HG03060 (cell line): ENCODE measurements around the gene ZNF234.
A peak's percentile ranks its signal among the peaks of the same experiment; 100 is the strongest.
"Not testable (repeated sequence)": the region's sequence is repeated elsewhere in the genome, so short reads cannot be mapped to it uniquely, and the experiment has no call there.

Experiments used
- ATAC-seq: cut with Tn5 transposase; IDR thresholded peaks from one replicate; pipeline ENCODE4 v1.9.1; 2021; ENCODE audit warnings: low read depth, moderate number of reproducible peaks; ENCODE audit not compliant: unreplicated experiment

The ZNF234 gene

DNA sequence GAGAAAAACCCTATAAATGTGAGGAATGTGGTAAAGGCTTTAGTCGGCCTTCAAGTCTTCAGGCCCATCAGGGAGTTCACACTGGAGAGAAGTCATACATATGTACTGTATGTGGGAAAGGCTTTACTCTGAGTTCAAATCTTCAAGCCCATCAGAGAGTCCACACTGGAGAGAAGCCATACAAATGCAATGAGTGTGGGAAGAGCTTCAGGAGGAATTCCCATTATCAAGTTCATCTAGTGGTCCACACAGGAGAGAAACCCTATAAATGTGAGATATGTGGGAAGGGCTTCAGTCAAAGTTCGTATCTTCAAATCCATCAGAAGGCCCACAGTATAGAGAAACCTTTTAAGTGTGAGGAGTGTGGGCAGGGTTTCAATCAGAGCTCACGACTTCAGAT is 35.2 kb downstream of the ZNF234 start:
- no peak for ATAC-seq

DNA sequence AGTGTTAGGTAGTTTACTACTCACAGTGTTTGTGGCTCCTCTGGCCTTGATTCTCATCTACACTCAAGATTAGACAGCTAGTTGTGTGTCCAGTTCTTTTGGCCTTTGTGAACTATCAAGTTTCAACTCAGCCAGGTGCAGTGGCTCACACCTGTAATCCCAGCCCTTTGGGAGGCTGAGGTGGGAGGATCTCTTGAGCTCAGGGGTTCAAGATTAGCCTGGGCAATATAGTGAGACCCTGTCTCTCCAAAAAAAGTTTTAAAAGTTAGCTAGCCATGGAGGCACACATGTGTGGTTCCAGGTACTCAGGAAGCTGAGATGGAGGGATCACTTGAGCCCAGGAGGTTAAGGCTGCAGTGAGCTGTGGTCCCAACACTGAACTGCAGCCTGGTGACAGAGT is 39.6 kb downstream of the ZNF234 start:
- no peak for ATAC-seq

DNA sequence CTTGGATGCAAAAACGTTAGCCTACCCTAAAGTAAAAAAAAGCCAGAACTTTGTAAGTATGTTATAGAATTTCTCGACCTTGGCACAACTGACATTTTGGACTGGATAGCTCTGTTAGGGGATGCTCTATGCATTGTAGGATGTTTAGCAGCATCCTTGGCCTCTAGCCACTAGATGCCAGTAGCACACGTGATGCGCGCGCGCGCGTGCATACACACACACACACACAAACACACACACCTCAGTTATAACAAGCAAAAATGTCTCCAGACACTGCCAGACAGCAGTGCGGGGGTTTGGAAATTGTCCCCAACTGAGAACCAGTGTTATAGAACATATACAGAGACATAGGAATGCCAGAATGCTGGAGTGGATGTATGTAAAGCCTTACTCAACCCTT is 40.8 kb downstream of the ZNF234 start:
- no peak for ATAC-seq

DNA sequence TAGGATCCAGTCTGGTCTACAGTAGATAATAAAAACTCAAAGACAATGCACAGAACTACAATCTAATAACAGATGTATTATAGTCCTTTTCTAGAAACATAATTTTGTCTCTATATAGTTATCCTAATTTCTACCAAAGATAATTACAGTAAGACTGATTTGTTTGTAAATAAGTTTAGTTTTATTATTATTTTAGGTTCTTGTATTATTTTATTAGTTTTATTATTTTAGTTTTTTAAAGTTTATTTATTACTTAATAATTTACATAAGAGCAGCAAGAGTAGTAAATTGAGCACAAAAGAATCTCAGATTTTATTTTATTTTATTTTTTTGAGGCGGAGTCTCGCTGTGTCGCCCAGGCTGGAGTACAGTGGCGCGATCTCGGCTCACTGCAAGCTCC is 48.7 kb downstream of the ZNF234 start:
- ATAC-seq, result no peak

DNA sequence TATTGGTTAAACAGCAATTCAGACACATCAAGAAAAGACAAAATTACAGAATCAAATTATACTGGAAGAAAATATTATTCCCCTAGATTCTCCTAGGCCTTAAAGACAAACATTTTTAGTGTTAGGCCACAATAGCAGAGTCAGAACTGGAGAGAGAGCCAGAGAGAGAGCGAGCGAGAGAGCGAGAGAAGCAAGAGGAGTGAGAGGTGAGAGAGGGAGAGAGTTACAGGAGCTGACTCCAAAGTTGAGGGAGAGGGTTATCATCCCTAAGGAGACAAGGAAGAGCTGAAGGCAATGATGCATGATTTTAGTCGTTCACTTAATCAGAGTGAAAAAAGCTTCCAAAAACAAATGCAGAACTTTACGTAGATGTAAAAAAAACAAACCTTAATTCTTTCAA is 50.8 kb downstream of the ZNF234 start:
- no peak for ATAC-seq

DNA sequence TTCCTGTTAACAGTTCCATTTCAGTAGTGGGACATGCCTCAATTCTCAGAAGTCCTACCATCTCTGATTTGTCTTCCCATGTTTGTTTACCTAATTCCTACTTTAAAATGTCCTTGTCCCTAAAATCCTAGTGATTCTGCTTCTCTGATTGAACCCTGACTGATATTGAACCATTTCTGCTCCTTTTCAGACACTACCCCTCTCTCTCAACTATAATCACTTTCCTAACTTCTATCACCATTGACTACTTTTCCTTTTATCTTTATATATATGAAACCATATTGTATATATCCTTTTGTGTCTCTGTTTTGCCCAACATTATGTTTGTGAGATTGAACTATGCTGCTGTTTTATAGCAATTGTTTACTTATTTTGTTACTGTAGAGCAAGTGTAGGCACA is 55.4 kb downstream of the ZNF234 start:
- ATAC-seq, result no peak

DNA sequence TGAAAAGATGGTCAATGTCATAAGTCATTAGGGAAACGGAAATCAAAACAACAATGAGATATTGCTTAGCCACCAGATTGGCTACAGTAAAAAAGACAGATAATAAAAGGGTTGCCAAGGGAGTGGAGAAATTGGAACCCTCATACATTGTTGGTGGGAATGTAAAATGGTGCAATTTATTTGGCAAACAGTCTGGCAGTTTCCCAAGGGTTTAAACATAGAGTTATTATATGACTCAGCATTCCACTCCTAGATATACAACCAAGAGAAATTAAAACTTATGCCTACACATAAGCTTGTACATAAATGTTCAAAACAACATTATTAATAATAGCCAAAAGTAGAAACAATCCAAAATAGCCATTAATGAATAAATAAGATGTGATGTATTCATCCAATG is 61.1 kb downstream of the ZNF234 start:
- ATAC-seq, result no peak

DNA sequence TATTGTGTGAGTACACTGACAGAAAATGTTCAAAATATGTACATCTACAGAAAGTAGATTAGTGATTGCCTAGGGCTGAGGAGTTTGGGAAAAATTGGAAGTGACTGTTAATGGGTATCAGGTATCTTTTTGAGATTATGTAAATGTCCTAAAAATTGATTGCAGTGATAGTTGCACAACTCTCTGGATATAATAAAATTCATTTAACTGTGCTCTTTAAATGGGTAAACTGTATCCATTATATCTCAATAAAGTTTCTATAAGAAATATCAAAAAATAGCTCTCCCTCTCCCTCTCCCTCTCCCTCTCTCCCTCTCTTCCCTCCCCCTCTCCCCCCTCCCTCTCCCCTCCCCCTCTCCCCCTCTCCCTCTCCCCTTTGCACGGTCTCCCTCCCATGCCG is 61.6 kb downstream of the ZNF234 start:
- no peak for ATAC-seq

DNA sequence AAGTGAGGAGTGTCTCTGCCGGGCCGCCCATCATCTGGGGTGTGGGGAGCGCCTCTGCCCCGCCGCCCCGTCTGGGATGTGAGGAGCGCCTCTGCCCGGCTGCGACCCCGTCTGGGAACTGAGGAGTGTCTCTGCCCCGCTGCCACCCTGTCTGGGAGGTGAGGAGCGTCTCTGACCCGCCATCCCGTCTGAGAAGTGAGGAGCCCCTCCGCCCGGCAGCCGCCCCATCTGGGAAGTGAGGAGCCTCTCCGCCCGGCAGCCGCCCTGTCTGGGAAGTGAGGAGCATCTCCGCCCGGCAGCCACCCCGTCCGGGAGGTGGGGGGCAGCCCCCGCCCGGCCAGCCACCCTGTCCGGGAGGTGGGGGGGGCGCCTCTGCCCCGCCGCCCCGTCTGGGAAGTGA is 62.5 kb downstream of the ZNF234 start:
- ATAC-seq, result not testable (repeated sequence)

DNA sequence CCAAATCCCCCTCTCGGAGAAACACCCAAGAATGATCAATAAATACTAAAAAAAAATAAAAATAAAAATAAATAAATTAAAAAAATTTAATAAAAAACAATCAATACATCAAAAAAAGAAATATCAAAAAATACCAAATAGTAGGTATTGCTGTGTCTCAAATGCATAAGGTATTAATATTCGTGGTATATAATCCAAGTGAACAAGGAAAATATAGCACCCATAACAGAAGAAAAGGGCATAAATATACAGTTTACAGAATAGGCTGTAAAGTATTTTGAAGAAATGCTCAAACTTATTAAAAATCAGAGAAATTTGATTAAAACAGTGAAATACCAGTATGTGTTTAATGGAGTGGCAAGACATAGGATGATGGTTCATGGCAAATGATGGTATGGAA is 63.4 kb downstream of the ZNF234 start:
- ATAC-seq, result no peak

DNA sequence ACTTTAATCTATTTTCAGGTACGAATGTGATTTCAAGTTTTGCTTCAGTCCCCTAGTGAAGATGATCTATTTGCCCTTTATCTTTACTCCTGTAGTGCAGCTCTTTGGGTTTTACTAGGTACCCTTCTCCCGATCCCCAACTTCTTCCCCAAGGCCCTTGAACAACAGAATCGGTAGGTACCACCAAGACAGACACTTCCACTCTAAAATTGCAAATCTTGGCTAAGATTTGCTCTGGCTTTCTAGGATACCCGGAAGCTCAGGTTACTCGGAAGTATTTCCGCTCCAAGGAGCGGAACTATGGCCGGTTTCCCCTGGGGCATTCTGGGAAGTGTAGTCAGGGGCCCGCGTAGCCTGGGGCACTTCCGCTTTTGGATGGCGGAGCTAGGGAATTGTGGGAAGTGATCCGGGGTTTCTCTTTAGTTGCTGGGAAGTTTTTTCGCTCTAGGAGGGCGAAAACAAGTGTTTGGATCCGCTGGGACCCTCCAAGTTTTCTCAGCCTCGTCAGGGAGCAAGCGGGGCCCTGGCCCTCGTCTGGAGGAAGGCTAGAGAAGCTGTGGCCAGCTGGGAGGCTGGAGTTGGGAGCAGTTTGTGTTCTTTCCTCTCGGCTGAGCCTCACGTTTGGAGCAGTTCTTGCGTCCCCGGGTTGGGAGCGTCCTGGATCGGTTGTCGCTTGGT is 65.9 kb downstream of the ZNF234 start:
- ATAC-seq, result peak; percentile 72
